ENCODE measurements around the gene SECTM1.

Gene SECTM1

GRCh38 chr17:82314012-82314726, 19.4 kb downstream of the SECTM1 start:
- DNase-seq: no peak

- DNase-seq: no peak
These were observed 20.2 kb downstream of the SECTM1 start for GRCh38 chr17:82313195-82314011.

GRCh38 chr17:82311971-82312370, 21.6 kb downstream of the SECTM1 start:
- no peak for DNase-seq

- no peak for DNase-seq
These were observed 22.7 kb downstream of the SECTM1 start for GRCh38 chr17:82310877-82311276.

GRCh38 chr17:82309656-82310570, 23.7 kb downstream of the SECTM1 start:
- no peak for DNase-seq

GRCh38 chr17:82305727-82306300, 27.8 kb downstream of the SECTM1 start:
- no peak for DNase-seq

GRCh38 chr17:82304826-82305726, 28.5 kb downstream of the SECTM1 start:
- no peak for DNase-seq

GRCh38 chr17:82303944-82304808, 29.4 kb downstream of the SECTM1 start:
- no peak for DNase-seq

- DNase-seq: peak; percentile 39
These were observed 30.3 kb downstream of the SECTM1 start for GRCh38 chr17:82302991-82303943.

GRCh38 chr17:82302568-82302963, 31.0 kb downstream of the SECTM1 start:
- DNase-seq: no peak

GRCh38 chr17:82301916-82302567, 31.5 kb downstream of the SECTM1 start:
- DNase-seq: peak; percentile 43

- DNase-seq: no peak
These were observed 32.2 kb downstream of the SECTM1 start for GRCh38 chr17:82301300-82301915.

- DNase-seq: peak; percentile 57
These were observed 32.8 kb downstream of the SECTM1 start for GRCh38 chr17:82300707-82301270.

GRCh38 chr17:82300228-82300627, 33.3 kb downstream of the SECTM1 start:
- no peak for DNase-seq

- no peak for DNase-seq
These were observed 34.1 kb downstream of the SECTM1 start for GRCh38 chr17:82299452-82299851.

GRCh38 chr17:82298538-82299421, 34.8 kb downstream of the SECTM1 start:
- DNase-seq: no peak

All from T-helper 9 cell (primary cell).